Mesenchymal stem cell (in vitro differentiated cells and primary cell): ENCODE data around the gene RUNX1.

Experiments used
- DNase-seq: peaks from one replicate; pipeline ENCODE4 v3.0.0-alpha.2; 2013
- H2AFZ ChIP-seq: one replicate; pipeline ENCODE4 v1.6.1; 2013; ENCODE audit warnings: low read depth, mild to moderate bottlenecking, control low read depth, inconsistent platforms, low read length, moderate library complexity
- H2AK5ac ChIP-seq: 2 replicates; pipeline ENCODE4 v1.6.1; 2013; ENCODE audit warnings: low read length, moderate library complexity, mild to moderate bottlenecking, inconsistent platforms; ENCODE audit not compliant: severe bottlenecking
- H2BK120ac ChIP-seq: one replicate; pipeline ENCODE4 v1.6.1; 2013; ENCODE audit warnings: low read depth, mild to moderate bottlenecking, inconsistent platforms, low read length, moderate library complexity
- H2BK12ac ChIP-seq, 2 experiments: one replicate each; pipeline ENCODE4 v1.6.1; 2013; ENCODE audit warnings: inconsistent platforms in 2 of 2, low read length in 2 of 2, mild to moderate bottlenecking in 2 of 2, moderate library complexity in 2 of 2, control low read depth in 1 of 2
- H2BK15ac ChIP-seq: one replicate; pipeline ENCODE4 v1.6.1; 2013; ENCODE audit warnings: mild to moderate bottlenecking, low read depth, inconsistent platforms; ENCODE audit not compliant: poor library complexity, severe bottlenecking
- H2BK5ac ChIP-seq: 2 replicates; pipeline ENCODE4 v1.6.1; 2013; ENCODE audit warnings: low read depth, mild to moderate bottlenecking, low read length, control low read depth, inconsistent platforms; ENCODE audit not compliant: poor library complexity, severe bottlenecking
- H3K14ac ChIP-seq, 2 experiments: one replicate each; pipeline ENCODE4 v1.6.1; 2013; ENCODE audit warnings: inconsistent platforms in 2 of 2, low read length in 2 of 2, control low read depth in 1 of 2, mild to moderate bottlenecking in 1 of 2, moderate library complexity in 1 of 2
- H3K18ac ChIP-seq, 2 experiments: one replicate each; pipeline ENCODE4 v1.6.1; 2013; ENCODE audit warnings: inconsistent platforms in 2 of 2, low read length in 2 of 2, control low read depth in 1 of 2, low read depth in 1 of 2, mild to moderate bottlenecking in 1 of 2
- H3K23ac ChIP-seq, 2 experiments: one replicate each; pipeline ENCODE4 v1.6.1; 2013; ENCODE audit warnings: inconsistent platforms in 2 of 2, low read length in 2 of 2, mild to moderate bottlenecking in 2 of 2, moderate library complexity in 2 of 2, control low read depth in 1 of 2
- H3K27ac ChIP-seq: 2 replicates; pipeline ENCODE4 v1.5.1; 2013; ENCODE audit warnings: mild to moderate bottlenecking, moderate library complexity, low read length, control low read depth, inconsistent platforms; ENCODE audit not compliant: poor library complexity, severe bottlenecking
- H3K27me3 ChIP-seq, 2 experiments: 2 replicates each; pipeline versions ENCODE4 v1.6.1 to v1.7.0; 2013; ENCODE audit warnings: low read length in 2 of 2, mild to moderate bottlenecking in 2 of 2, moderate library complexity in 2 of 2, control low read depth in 1 of 2, inconsistent platforms in 1 of 2; ENCODE audit not compliant: control insufficient read depth in 1 of 2, insufficient read depth in 1 of 2
- H3K36me3 ChIP-seq, 2 experiments: 2 replicates each; pipeline versions ENCODE4 v1.6.1 to v1.7.0; 2013; ENCODE audit warnings: low read length in 2 of 2, control low read depth in 1 of 2, inconsistent platforms in 1 of 2, low read depth in 1 of 2, mild to moderate bottlenecking in 1 of 2; ENCODE audit not compliant: insufficient read depth in 2 of 2, control insufficient read depth in 1 of 2
- H3K4ac ChIP-seq, 2 experiments: one replicate each; pipeline ENCODE4 v1.6.1; 2013; ENCODE audit warnings: inconsistent platforms in 2 of 2, low read length in 2 of 2, mild to moderate bottlenecking in 2 of 2, moderate library complexity in 2 of 2, control low read depth in 1 of 2, low read depth in 1 of 2
- H3K4me1 ChIP-seq: 2 replicates; pipeline ENCODE4 v1.6.1; 2013; ENCODE audit warnings: low read depth, low read length, control low read depth; ENCODE audit not compliant: control insufficient read depth, insufficient read depth
- H3K4me2 ChIP-seq: 2 replicates; pipeline ENCODE4 v1.6.1; 2013; ENCODE audit warnings: low read length, mild to moderate bottlenecking, inconsistent platforms; ENCODE audit not compliant: poor library complexity, severe bottlenecking
- H3K4me3 ChIP-seq, 2 experiments: 2 replicates each; pipeline versions ENCODE4 v1.5.1 to v1.7.0; 2013; ENCODE audit warnings: low read length in 2 of 2, mild to moderate bottlenecking in 2 of 2, control low read depth in 1 of 2, low read depth in 1 of 2; ENCODE audit not compliant: insufficient read depth in 1 of 2
- H3K79me1 ChIP-seq: replicated peaks from 2 replicates; pipeline ENCODE4 v1.6.1; 2013; ENCODE audit warnings: mild to moderate bottlenecking, control low read depth, low read length, inconsistent platforms; ENCODE audit not compliant: poor library complexity, severe bottlenecking
- H3K9ac ChIP-seq: 2 replicates; pipeline ENCODE4 v1.7.0; 2013; ENCODE audit warnings: mild to moderate bottlenecking, low read length, moderate library complexity
- H3K9me3 ChIP-seq: 2 replicates; pipeline ENCODE4 v1.7.0; 2013; ENCODE audit warnings: mild to moderate bottlenecking, low read length; ENCODE audit not compliant: control insufficient read depth
- H4K8ac ChIP-seq: one replicate; pipeline ENCODE4 v1.6.1; 2013; ENCODE audit warnings: inconsistent platforms, mild to moderate bottlenecking, low read length, moderate library complexity
- H4K91ac ChIP-seq: one replicate; pipeline ENCODE4 v1.6.1; 2013; ENCODE audit warnings: mild to moderate bottlenecking, low read length, inconsistent platforms
- WGBS: methylation state at CpG from one replicate; pipeline ENCODE4 v1.1.7; 2013; ENCODE audit warnings: mixed read lengths; 5-methylcytosine and 5-hydroxymethylcytosine counted together

RUNX1 gene

GRCh38 chr21:34779860-34780259 lies 269.2 kb downstream of the RUNX1 start:
- H2AK5ac ChIP-seq: no peak overlapping the region
- H3K4me3 ChIP-seq: no peak overlapping the region
- H2BK12ac ChIP-seq: no peak overlapping the region
- no peak overlapping the region for H3K4ac ChIP-seq
- no peak overlapping the region for H3K18ac ChIP-seq
- H3K27ac ChIP-seq: no peak overlapping the region
- H3K14ac ChIP-seq: no peak overlapping the region
- H4K91ac ChIP-seq: no peak overlapping the region
- no peak overlapping the region for H2BK120ac ChIP-seq
- no peak overlapping the region for H3K9ac ChIP-seq
- H2BK15ac ChIP-seq: no peak overlapping the region
- H3K79me1 ChIP-seq: no peaks in the 10 kb centered on the region
- no peaks in the 10 kb centered on the region for H3K9me3 ChIP-seq
- H3K4me2 ChIP-seq: no peak overlapping the region
- no peak overlapping the region for H2BK5ac ChIP-seq
- H3K4me1 ChIP-seq: peaks cover 7% of the 10 kb centered on the region
- 43% methylated on average over 1 of the region's 2 CpGs for WGBS
- no peak overlapping the region for H3K23ac ChIP-seq
- H2AFZ ChIP-seq: no peak overlapping the region
- DNase-seq: no peak
- no peaks in the 10 kb centered on the region for H3K36me3 ChIP-seq
- H4K8ac ChIP-seq: no peak overlapping the region
- H3K27me3 ChIP-seq: no peaks in the 10 kb centered on the region

- Histone ChIP-seq H3K4me1 (no peaks in the 10 kb centered on the region), H2AK5ac (no peak overlapping the region), H3K4ac (no peak overlapping the region), H3K79me1 (no peaks in the 10 kb centered on the region), H3K18ac (no peak overlapping the region), H3K23ac (no peak overlapping the region), H3K9ac (no peak overlapping the region), H3K27ac (no peak overlapping the region), H3K27me3 (no peaks in the 10 kb centered on the region), H3K9me3 (peaks cover 5% of the 10 kb centered on the region), H3K4me3 (no peak overlapping the region), H3K36me3 (no peaks in the 10 kb centered on the region), H2BK5ac (no peak overlapping the region), H3K4me2 (no peak overlapping the region), H2BK120ac (no peak overlapping the region), H2BK12ac (no peak overlapping the region), H4K8ac (no peak overlapping the region), H4K91ac (no peak overlapping the region), H2BK15ac (no peak overlapping the region), H3K14ac (no peak overlapping the region), H2AFZ (no peak overlapping the region)
- 83% methylated on average over 6 of the region's 7 CpGs for WGBS
- DNase-seq: no peak
Measured at GRCh38 chr21:34775793-34776192, 273.3 kb downstream of the RUNX1 start.

- whole genome bisulfite sequencing: 75% methylated on average over 2 of the region's 2 CpGs
- no peaks in the 10 kb centered on the region for H3K79me1 ChIP-seq
- H3K27me3 ChIP-seq: no peaks in the 10 kb centered on the region
- no peak overlapping the region for H2BK12ac ChIP-seq
- H3K4me2 ChIP-seq: no peak overlapping the region
- DNase-seq: no peak
- no peak overlapping the region for H2BK5ac ChIP-seq
- H2AFZ ChIP-seq: no peak overlapping the region
- no peaks in the 10 kb centered on the region for H3K36me3 ChIP-seq
- no peak overlapping the region for H3K9ac ChIP-seq
- H4K91ac ChIP-seq: no peak overlapping the region
- no peaks in the 10 kb centered on the region for H3K4me1 ChIP-seq
- H3K4me3 ChIP-seq: no peak overlapping the region
- no peak overlapping the region for H3K18ac ChIP-seq
- H3K27ac ChIP-seq: no peak overlapping the region
- H2BK120ac ChIP-seq: no peak overlapping the region
- H3K4ac ChIP-seq: no peak overlapping the region
- no peak overlapping the region for H2AK5ac ChIP-seq
- H3K14ac ChIP-seq: no peak overlapping the region
- H4K8ac ChIP-seq: no peak overlapping the region
- H3K9me3 ChIP-seq: peaks cover 5% of the 10 kb centered on the region
- H2BK15ac ChIP-seq: no peak overlapping the region
- H3K23ac ChIP-seq: no peak overlapping the region
Measured at GRCh38 chr21:34774750-34775149, 274.4 kb downstream of the RUNX1 start.

- no peak overlapping the region for H2AK5ac ChIP-seq
- H2BK12ac ChIP-seq: no peak overlapping the region
- H3K14ac ChIP-seq: no peak overlapping the region
- no peak overlapping the region for H2AFZ ChIP-seq
- no peak overlapping the region for H2BK120ac ChIP-seq
- no peak overlapping the region for H4K8ac ChIP-seq
- H3K4me2 ChIP-seq: no peak overlapping the region
- no peak overlapping the region for H2BK5ac ChIP-seq
- H3K4me1 ChIP-seq: no peaks in the 10 kb centered on the region
- peak overlapping the region in 1 of 2 experiments; percentile 61 for H3K4ac ChIP-seq
- no peak overlapping the region for H3K27ac ChIP-seq
- H3K36me3 ChIP-seq: no peaks in the 10 kb centered on the region
- no peak overlapping the region for H3K18ac ChIP-seq
- H3K79me1 ChIP-seq: no peaks in the 10 kb centered on the region
- peak overlapping the region; percentile 32 for H3K9ac ChIP-seq
- no peak overlapping the region for H4K91ac ChIP-seq
- H3K27me3 ChIP-seq: no peaks in the 10 kb centered on the region
- peaks cover 5% of the 10 kb centered on the region for H3K9me3 ChIP-seq
- H3K4me3 ChIP-seq: no peak overlapping the region
- H3K23ac ChIP-seq: no peak overlapping the region
- 72% methylated on average over 6 of the region's 6 CpGs for WGBS
- H2BK15ac ChIP-seq: no peak overlapping the region
- DNase-seq: peak; percentile 41
Measured at GRCh38 chr21:34771512-34772028, 277.5 kb downstream of the RUNX1 start.
